SU-DHL-6 (cell line): ENCODE data around the gene INAFM2.

Source experiments
- H2AFZ ChIP-seq: fragments of 200-600 bp; sonication (generic); 2 replicates; pipeline ENCODE4 v1.6.1; 2014; ENCODE audit warnings: low read depth, mild to moderate bottlenecking, moderate library complexity, mixed read lengths, antibody characterized with exemption, low read length; ENCODE audit not compliant: severe bottlenecking
- H3F3A ChIP-seq: fragments of 200-600 bp; shearing (Covaris generic); 2 replicates; pipeline ENCODE4 v1.6.0; 2016; ENCODE audit warnings: antibody characterized with exemption, mild to moderate bottlenecking; ENCODE audit not compliant: insufficient read depth
- H3K27ac ChIP-seq: fragments of 200-600 bp; sonication (generic); 2 replicates; pipeline ENCODE4 v1.5.1; 2016; ENCODE audit warnings: low read depth, mild to moderate bottlenecking, low read length, moderate library complexity, mixed read lengths
- H3K27me3 ChIP-seq: fragments of 200-600 bp; sonication (generic), shearing (Covaris generic); 2 replicates; pipeline ENCODE4 v1.6.0; 2014; ENCODE audit warnings: mild to moderate bottlenecking, low read length
- H3K36me3 ChIP-seq: fragments of 200-600 bp; sonication (generic); 2 replicates; pipeline ENCODE4 v1.6.1; 2014; ENCODE audit warnings: mild to moderate bottlenecking, low read length, mixed read lengths
- H3K4me2 ChIP-seq: fragments of 300-600, 200-600 bp; shearing (Covaris generic), sonication (generic); 2 replicates; pipeline ENCODE4 v1.6.0; 2014; ENCODE audit warnings: low read length, low read depth, mild to moderate bottlenecking; ENCODE audit not compliant: poor library complexity, severe bottlenecking
- H3K4me3 ChIP-seq: fragments of 200-600 bp; sonication (generic); 2 replicates; pipeline ENCODE4 v1.5.1; 2014; ENCODE audit warnings: antibody characterized with exemption, low read length, mild to moderate bottlenecking, mixed read lengths; ENCODE audit not compliant: insufficient read depth, poor library complexity, severe bottlenecking
- H3K79me2 ChIP-seq: fragments of 200-600 bp; sonication (generic); 2 replicates; pipeline ENCODE4 v1.6.1; 2014; ENCODE audit warnings: mild to moderate bottlenecking, low read length, moderate library complexity; ENCODE audit not compliant: insufficient read depth
- H3K9ac ChIP-seq: fragments of 200-600 bp; sonication (generic); 2 replicates; pipeline ENCODE4 v1.7.0; 2014; ENCODE audit warnings: mild to moderate bottlenecking, low read length
- H3K9me2 ChIP-seq: fragments of 200-600 bp; sonication (generic); replicated peaks from 2 replicates; pipeline ENCODE4 v1.6.1; 2014; ENCODE audit warnings: low read length; ENCODE audit not compliant: insufficient read depth
- H3K9me3 ChIP-seq: fragments of 200-600 bp; sonication (generic); 2 replicates; pipeline ENCODE4 v1.6.1; 2014; ENCODE audit warnings: low read length, mixed read lengths; ENCODE audit not compliant: insufficient read depth
- H4K20me1 ChIP-seq: fragments of 200-600 bp; sonication (generic); 2 replicates; pipeline ENCODE4 v1.6.1; 2014; ENCODE audit warnings: low read depth, mild to moderate bottlenecking, antibody characterized with exemption, low read length, moderate library complexity, mixed read lengths
- EZH2phosphoT487 ChIP-seq: fragments of 200-600 bp; sonication (generic), shearing (Covaris generic); conservative IDR thresholded peaks from 2 replicates; pipeline ENCODE4 v1.6.1; 2018; ENCODE audit warnings: mild to moderate bottlenecking, antibody characterized with exemption, low read length, moderate library complexity, mixed read lengths
- TF ChIP-seq, protein P1 (sequence below): fragments of 200-600 bp; sonication (generic); IDR thresholded peaks from one replicate; pipeline ENCODE4 v1.5.1; 2017; ENCODE audit warnings: antibody characterized with exemption, mild to moderate bottlenecking, low read length, moderate library complexity; ENCODE audit not compliant: insufficient read depth, poor library complexity, severe bottlenecking

Gene INAFM2

GRCh38 chr15:40283615-40284300, 39.7 kb upstream of the INAFM2 start:
- no peak for TF ChIP-seq EZH2phosphoT487
- TF ChIP-seq, protein P1, sequence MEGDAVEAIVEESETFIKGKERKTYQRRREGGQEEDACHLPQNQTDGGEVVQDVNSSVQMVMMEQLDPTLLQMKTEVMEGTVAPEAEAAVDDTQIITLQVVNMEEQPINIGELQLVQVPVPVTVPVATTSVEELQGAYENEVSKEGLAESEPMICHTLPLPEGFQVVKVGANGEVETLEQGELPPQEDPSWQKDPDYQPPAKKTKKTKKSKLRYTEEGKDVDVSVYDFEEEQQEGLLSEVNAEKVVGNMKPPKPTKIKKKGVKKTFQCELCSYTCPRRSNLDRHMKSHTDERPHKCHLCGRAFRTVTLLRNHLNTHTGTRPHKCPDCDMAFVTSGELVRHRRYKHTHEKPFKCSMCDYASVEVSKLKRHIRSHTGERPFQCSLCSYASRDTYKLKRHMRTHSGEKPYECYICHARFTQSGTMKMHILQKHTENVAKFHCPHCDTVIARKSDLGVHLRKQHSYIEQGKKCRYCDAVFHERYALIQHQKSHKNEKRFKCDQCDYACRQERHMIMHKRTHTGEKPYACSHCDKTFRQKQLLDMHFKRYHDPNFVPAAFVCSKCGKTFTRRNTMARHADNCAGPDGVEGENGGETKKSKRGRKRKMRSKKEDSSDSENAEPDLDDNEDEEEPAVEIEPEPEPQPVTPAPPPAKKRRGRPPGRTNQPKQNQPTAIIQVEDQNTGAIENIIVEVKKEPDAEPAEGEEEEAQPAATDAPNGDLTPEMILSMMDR: no peak
- no peaks in the 10 kb centered on the region for H3K79me2 ChIP-seq
- H3K4me2 ChIP-seq: no peak overlapping the region
- no peaks in the 10 kb centered on the region for H3K36me3 ChIP-seq
- H3K27ac ChIP-seq: no peak overlapping the region
- H3F3A ChIP-seq: no peaks in the 10 kb centered on the region
- no peak overlapping the region for H3K9ac ChIP-seq
- H3K27me3 ChIP-seq: no peaks in the 10 kb centered on the region
- no peak overlapping the region for H3K4me3 ChIP-seq
- no peaks in the 10 kb centered on the region for H4K20me1 ChIP-seq
- no peak overlapping the region for H2AFZ ChIP-seq
- H3K9me3 ChIP-seq: no peaks in the 10 kb centered on the region
- H3K9me2 ChIP-seq: no peaks in the 10 kb centered on the region

DNA sequence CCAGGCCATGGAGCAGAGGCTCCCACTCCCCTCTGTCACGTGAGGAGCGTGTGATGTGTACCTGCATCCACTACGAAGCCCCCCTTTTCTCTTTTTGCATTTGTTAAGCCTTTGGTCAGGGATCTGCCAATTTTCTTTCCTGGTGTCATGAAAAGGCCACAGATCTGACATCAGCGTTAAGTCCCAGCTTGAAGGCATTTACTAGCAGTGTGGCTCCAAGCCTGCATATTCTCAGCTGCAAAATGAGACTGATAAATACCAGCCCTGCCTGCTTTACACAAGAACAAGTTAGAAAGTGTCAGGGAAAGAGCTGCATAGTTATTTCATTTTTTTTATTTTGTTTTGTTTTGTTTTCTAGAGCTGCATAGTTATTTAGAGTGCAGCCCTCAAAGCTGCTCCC, 38.3 kb upstream of the INAFM2 start:
- Histone ChIP-seq H2AFZ (no peak overlapping the region), H4K20me1 (no peaks in the 10 kb centered on the region), H3K9me3 (no peaks in the 10 kb centered on the region), H3K9me2 (no peaks in the 10 kb centered on the region), H3K79me2 (no peaks in the 10 kb centered on the region), H3F3A (no peaks in the 10 kb centered on the region), H3K9ac (no peak overlapping the region), H3K27me3 (no peaks in the 10 kb centered on the region), H3K36me3 (no peaks in the 10 kb centered on the region), H3K4me2 (no peak overlapping the region), H3K27ac (no peak overlapping the region), H3K4me3 (no peak overlapping the region)
- TF ChIP-seq, protein P1: no peak
- TF ChIP-seq EZH2phosphoT487: no peak

GRCh38 chr15:40285554-40286011, 37.9 kb upstream of the INAFM2 start:
- Histone ChIP-seq H3K9ac (no peak overlapping the region), H3K27me3 (no peaks in the 10 kb centered on the region), H3K27ac (no peak overlapping the region)

More at GRCh38 chr15:40285554-40286011, 37.9 kb upstream of the INAFM2 start:
- Histone ChIP-seq H2AFZ (no peak overlapping the region), H4K20me1 (no peaks in the 10 kb centered on the region), H3K9me2 (no peaks in the 10 kb centered on the region), H3K36me3 (no peaks in the 10 kb centered on the region), H3K4me3 (no peak overlapping the region), H3F3A (no peaks in the 10 kb centered on the region), H3K9me3 (no peaks in the 10 kb centered on the region), H3K4me2 (no peak overlapping the region), H3K79me2 (no peaks in the 10 kb centered on the region)
- TF ChIP-seq, protein P1: no peak
- TF ChIP-seq EZH2phosphoT487: no peak
